ENCODE measurements around the gene METTL8.

Gene METTL8, protein sequence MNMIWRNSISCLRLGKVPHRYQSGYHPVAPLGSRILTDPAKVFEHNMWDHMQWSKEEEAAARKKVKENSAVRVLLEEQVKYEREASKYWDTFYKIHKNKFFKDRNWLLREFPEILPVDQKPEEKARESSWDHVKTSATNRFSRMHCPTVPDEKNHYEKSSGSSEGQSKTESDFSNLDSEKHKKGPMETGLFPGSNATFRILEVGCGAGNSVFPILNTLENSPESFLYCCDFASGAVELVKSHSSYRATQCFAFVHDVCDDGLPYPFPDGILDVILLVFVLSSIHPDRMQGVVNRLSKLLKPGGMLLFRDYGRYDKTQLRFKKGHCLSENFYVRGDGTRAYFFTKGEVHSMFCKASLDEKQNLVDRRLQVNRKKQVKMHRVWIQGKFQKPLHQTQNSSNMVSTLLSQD

DNA sequence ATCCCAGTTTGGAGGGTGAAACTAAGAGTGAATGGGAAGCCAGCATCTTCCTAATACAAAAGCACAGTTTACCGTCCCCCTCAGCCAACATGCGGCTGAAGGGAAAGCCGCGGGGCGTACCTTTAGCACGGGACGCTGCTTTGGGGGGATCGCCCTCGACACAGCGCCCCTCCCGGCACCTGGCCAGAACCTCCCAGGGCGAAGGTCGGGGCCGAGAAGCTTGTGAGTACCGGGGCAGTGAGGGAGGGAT lies at the start of gene METTL8:
METTL8 (minus strand) TSS at position 228 of the 250 bp plus-strand sequence. CDS start 41,805 bp downstream, outside the sequence.
- intact Hi-C loops (cut with DNase I): loop anchor here (1.0 to 5.0 kb wide), 3 partner anchors 90 to 461 kb away; partner anchors contain the start of gene TLK1
- no peak for DNase-seq

DNA sequence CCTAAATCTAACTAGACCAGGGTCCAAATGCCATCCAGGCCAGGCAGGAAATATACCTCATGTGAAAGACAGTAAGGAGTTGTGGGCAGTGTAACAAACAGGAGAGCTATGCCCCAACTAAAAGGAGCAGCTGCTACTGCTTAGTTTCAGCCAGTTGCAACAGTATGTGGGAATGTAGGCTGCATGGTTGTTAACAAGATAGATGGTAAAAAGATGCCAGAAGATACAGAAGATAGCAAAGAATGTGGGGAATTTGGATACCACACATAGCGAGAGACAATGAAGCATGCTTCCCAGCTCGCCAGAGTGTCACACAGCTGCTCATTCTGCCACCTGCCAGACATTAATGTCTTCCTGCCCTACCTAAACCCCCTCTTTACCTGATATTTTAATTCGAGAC lies 49.1 kb upstream of the METTL8 start:
- intact Hi-C loops (cut with DNase I): no loop called here
- no peak for DNase-seq

GRCh38 chr2:171482308-171482707 lies 48.5 kb upstream of the METTL8 start:
- intact Hi-C loops (cut with DNase I): no loop called here
- DNase-seq: no peak

GRCh38 chr2:171480908-171481307 lies 47.1 kb upstream of the METTL8 start:
- intact Hi-C loops (cut with DNase I): no loop called here
- DNase-seq: no peak

GRCh38 chr2:171479154-171479814 lies 45.5 kb upstream of the METTL8 start:
- no peak for DNase-seq
- intact Hi-C loops (cut with DNase I): no loop called here

DNA sequence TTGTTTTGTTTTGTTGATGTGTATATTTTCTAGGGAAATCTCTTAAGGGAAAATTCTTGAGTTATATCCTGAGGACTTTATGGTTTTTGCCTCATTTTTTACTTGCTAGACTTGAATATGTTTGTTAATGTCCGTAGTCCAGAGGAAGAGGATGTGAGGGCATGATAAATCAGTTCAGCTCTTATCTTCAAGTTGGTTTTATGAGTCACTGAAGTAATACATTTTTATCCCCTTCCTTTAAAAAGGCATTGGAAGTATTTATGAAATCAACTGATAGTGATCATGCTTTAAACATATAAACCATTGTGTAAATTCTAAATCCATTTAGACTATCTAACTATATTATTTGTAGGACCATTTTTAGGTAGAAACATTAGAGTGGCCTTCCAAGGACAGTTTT lies 44.6 kb upstream of the METTL8 start:
- intact Hi-C loops (cut with DNase I): no loop called here
- no peak for DNase-seq

- no peak for DNase-seq
- intact Hi-C loops (cut with DNase I): no loop called here
Observed at GRCh38 chr2:171475979-171476378, 42.2 kb upstream of the METTL8 start.

DNA sequence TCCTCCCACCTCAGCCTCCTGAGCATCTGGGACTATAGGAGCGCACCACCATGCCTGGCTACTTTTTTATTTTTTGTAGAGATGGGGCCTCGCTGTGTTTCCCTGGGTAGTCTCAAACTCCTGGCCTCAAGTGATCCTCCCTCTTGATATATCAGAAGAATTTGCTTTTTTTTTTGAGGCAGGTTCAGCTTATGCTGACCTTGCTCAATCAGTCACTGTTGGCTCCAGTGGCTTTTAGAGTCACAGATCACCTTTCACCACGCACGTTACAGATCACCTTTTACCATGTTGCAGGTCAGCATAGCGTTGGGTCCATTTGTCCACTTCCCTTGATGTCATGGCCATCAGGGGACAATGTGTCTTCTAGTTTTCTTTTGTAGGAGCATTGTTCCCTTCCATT lies 36.3 kb upstream of the METTL8 start:
- intact Hi-C loops (cut with DNase I): no loop called here
- DNase-seq: no peak

DNA sequence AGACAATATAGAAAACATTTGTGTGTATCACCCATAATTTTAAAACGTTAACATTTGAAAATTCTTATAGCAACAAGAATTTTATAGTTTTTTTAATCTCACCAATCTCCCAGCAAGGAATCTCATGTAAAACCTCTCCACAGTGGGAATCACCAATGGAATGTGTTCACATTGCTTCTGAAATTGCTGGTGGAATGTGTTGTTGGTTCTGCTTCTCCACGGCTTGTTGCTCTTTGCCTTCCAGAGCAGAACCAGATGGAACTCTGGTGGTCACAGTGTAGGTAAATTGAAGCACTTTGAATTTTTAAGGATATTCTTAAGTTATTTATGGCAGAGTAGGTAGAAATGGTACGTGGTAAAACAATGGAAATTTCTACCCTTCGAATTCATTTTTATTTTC lies 35.4 kb upstream of the METTL8 start:
- intact Hi-C loops (cut with DNase I): no loop called here
- DNase-seq: no peak

GRCh38 chr2:171460537-171460936 lies 26.7 kb upstream of the METTL8 start:
- intact Hi-C loops (cut with DNase I): no loop called here
- DNase-seq: no peak

DNA sequence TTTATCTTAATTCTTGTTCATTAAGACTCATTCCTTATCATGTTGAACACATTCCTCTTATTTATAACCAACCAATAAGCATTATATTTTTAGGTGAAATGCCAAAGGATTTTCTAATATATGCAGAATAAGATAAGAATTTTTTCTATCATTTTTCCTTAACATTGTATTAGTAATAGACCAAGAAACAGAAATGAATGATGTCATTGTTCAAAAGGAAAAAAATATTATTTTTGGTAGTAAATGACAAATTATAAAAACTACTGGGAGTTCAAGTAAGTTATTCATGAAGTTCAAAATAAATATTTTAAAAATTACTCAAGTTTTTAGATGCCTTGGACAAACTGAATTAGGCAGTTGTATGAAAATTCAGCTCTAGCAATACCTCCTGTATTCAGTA lies 25.7 kb upstream of the METTL8 start:
- intact Hi-C loops (cut with DNase I): no loop called here
- DNase-seq: no peak

GRCh38 chr2:171452773-171453172 lies 19.0 kb upstream of the METTL8 start:
- intact Hi-C loops (cut with DNase I): no loop called here
- DNase-seq: no peak

DNA sequence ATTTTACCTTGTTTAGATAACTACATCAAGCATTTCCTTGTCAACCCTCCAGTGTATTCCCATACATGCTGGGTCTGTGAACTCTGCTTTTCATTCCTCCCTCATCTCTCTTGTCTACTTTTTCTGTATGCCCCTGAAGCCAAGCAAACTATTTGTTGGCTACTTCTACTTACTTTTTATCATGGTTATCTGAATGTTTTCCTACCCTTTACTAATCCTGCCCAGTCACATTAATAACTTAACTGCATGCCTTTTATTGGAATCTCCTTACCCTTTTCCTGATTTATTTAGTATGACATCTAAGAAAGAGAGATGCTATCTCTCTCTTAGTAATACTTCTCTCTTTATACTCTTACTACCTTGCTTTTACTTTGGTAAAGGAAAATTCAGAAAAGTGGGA lies 17.3 kb upstream of the METTL8 start:
- intact Hi-C loops (cut with DNase I): no loop called here
- DNase-seq: no peak

DNA sequence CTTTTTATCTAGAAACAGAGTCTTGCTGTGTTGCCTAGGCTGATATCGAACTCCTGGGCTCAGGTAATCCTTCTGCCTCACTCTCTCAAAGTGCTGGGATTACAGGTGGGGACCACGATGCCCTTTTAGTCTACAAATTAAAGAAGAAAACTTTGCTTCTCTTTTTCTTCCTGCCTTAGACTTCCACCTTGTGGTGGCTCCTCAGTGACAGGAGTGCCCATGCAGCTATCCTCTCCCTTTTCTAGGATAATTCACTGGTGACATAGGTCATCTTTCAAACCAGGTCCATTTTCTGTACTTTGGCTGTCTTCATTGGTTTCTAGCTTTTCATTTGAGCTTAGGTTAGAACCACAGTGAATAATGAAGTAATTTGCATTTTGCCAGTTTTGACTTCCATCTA lies 13.9 kb upstream of the METTL8 start:
- intact Hi-C loops (cut with DNase I): no loop called here
- no peak for DNase-seq

GRCh38 chr2:171441470-171441869 lies 7.7 kb upstream of the METTL8 start:
- DNase-seq: no peak
- intact Hi-C loops (cut with DNase I): no loop called here

GRCh38 chr2:171436307-171436706 lies 2.5 kb upstream of the METTL8 start:
- DNase-seq: no peak
- intact Hi-C loops (cut with DNase I): loop anchor here (5.0 kb wide), 1 partner anchor 486 kb away; the partner anchor contains the start of gene HAT1

- peak; percentile 93 to 99 (median 96) for DNase-seq
- intact Hi-C loops (cut with DNase I): loop anchor here (1.0 to 5.0 kb wide), 3 partner anchors 89 to 462 kb away; partner anchors contain the start of gene TLK1
Observed at GRCh38 chr2:171434013-171434989, 511 bp upstream of the METTL8 start, which contains the start of gene DCAF17. Gene DCAF17 (plus strand): TSS chr2:171434226. CDS start chr2:171434578, 352 bp downstream.

DNA sequence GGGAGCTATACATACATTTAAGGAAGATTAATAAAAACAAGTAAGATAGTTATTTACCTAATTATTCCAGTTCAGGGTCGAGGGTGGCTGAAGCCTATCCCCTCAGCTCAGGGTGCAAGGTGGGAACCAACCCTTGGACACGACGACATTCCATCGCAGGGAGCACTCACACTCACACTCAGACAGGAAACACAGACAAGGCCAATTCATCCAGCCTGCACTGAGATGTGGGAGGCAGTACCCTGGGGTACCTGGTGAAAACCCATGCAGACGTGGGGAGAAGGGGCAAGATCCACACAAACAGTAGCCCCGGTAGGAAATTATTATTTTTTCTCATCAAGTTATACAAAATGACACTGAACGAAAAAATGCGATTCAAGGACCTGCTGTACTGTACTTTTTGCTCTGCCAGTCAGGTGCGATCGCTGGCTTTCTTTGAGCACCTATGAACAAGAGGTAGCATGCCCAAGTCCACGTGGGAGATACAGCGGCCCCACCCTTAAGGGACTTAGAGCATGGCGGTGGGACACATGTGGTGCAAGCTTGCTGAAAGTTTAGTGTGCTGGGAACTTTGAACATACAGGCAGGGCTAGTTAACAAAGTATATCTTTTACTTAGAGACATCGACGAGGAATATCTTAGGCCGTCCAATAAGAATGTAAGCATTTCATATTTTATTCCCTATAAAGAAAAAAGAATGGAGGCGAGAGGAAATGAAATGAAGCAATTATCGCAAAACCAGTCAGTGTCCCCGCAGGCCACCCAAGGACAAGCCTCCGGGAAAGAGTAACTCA lies 624 bp downstream of the METTL8 start:
- intact Hi-C loops (cut with DNase I): loop anchor here (5.0 kb wide), 1 partner anchor 461 kb away; no protein-coding TSS in a partner anchor
- DNase-seq: peak in 1 of 10 donors; percentile 20

GRCh38 chr2:171432206-171432968 lies 1.4 kb downstream of the METTL8 start:
- DNase-seq: no peak
- intact Hi-C loops (cut with DNase I): loop anchor here (5.0 kb wide), 1 partner anchor 460 kb away; no protein-coding TSS in a partner anchor

All from posterior cingulate gyrus (tissue), 11 donors.